NCI-H2227 treated with DMSO at 0.1 percent for 48 hours (cell line): ENCODE data around the gene KBTBD12.
"Not testable (repeated sequence)": the region's sequence is repeated elsewhere in the genome, so short reads cannot be mapped to it uniquely, and the experiment has no call there.

Experiments used
- DNase-seq: peaks from one replicate; lab custom pipeline; 2025; lab: John Stamatoyannopoulos, UW

KBTBD12 gene

GRCh38 chr3:127903611-127904375, 11.2 kb upstream of the KBTBD12 start:
- DNase-seq: no peak

- DNase-seq: no peak
These were observed 9.5 kb upstream of the KBTBD12 start for GRCh38 chr3:127905556-127905955.

GRCh38 chr3:127906653-127907052, 8.4 kb upstream of the KBTBD12 start:
- DNase-seq: not testable (repeated sequence)

GRCh38 chr3:127908202-127908601, 6.8 kb upstream of the KBTBD12 start:
- DNase-seq: no peak

- no peak for DNase-seq
These were observed 6.1 kb upstream of the KBTBD12 start for GRCh38 chr3:127908951-127909350.

- DNase-seq: no peak
These were observed 5.4 kb upstream of the KBTBD12 start for GRCh38 chr3:127909646-127910045.

- DNase-seq: no peak
These were observed 3.6 kb upstream of the KBTBD12 start for GRCh38 chr3:127911421-127911931.

GRCh38 chr3:127913841-127914240, 1.2 kb upstream of the KBTBD12 start:
- DNase-seq: not testable (repeated sequence)

GRCh38 chr3:127914584-127914983, 448 bp upstream of the KBTBD12 start:
- no peak for DNase-seq

- DNase-seq: peak; percentile 19
These were observed 983 bp downstream of the KBTBD12 start for GRCh38 chr3:127915937-127916493.

- no peak for DNase-seq
These were observed 5.7 kb downstream of the KBTBD12 start for GRCh38 chr3:127920738-127921137.

GRCh38 chr3:127923611-127924010, 8.6 kb downstream of the KBTBD12 start:
- no peak for DNase-seq

GRCh38 chr3:127925384-127925783, 10.4 kb downstream of the KBTBD12 start:
- DNase-seq: no peak

GRCh38 chr3:127927829-127928604, 13.0 kb downstream of the KBTBD12 start:
- no peak for DNase-seq

GRCh38 chr3:127929818-127930413, 14.9 kb downstream of the KBTBD12 start:
- no peak for DNase-seq

- DNase-seq: no peak
These were observed 18.4 kb downstream of the KBTBD12 start for GRCh38 chr3:127933396-127933795.

GRCh38 chr3:127938800-127939199, 23.8 kb downstream of the KBTBD12 start:
- DNase-seq: no peak

- DNase-seq: no peak
These were observed 25.1 kb downstream of the KBTBD12 start for GRCh38 chr3:127940116-127940515.

GRCh38 chr3:127942613-127943012, 27.6 kb downstream of the KBTBD12 start:
- no peak for DNase-seq

- no peak for DNase-seq
These were observed 33.2 kb downstream of the KBTBD12 start for GRCh38 chr3:127948211-127948610.

- DNase-seq: no peak
These were observed 34.5 kb downstream of the KBTBD12 start for GRCh38 chr3:127949446-127950055.

- DNase-seq: no peak
These were observed 36.2 kb downstream of the KBTBD12 start for GRCh38 chr3:127951276-127951675.
